MCF 10A (cell line): ENCODE measurements around the gene BLOC1S2. TPM values are rescaled to one million over a fixed set of nuclear protein-coding genes. Genes with fewer than 3 reads are reported as not detected.
A peak's percentile ranks its signal among the peaks of the same experiment; 100 is the strongest.

Source experiments
- BruUV-seq: library from RNA; stranded (reverse); fragments of 400-500 nt; replicated peaks from 2 replicates; lab custom pipeline; 2021; lab: Mats Ljungman, UMichigan
- CTCF ChIA-PET: fragments of 300-600 bp; sonication (Branson Sonifier 250); formaldehyde crosslinking; extraction: SDS; loops from one replicate; lab custom pipeline; 2021; ENCODE audit warnings: antibody characterized with exemption, inconsistent platforms; lab: Yijun Ruan, JAX
- POLR2A ChIA-PET: fragments of 300-600, 350-650 bp; sonication (Branson Sonifier 250); formaldehyde crosslinking; extraction: SDS; loops from one replicate; lab custom pipeline; 2020; ENCODE audit warnings: antibody characterized with exemption, inconsistent platforms; lab: Yijun Ruan, JAX
- DNase-seq: peaks from one replicate; pipeline ENCODE4 v3.0.0-alpha.2; 2018; ENCODE audit not compliant: unreplicated experiment
- H3K27ac Mint-ChIP-seq: one replicate; pipeline ENCODE4 v1.8.0; 2022; ENCODE audit warnings: mild to moderate bottlenecking, low read depth, mixed read lengths; ENCODE audit not compliant: unreplicated experiment
- H3K27me3 Mint-ChIP-seq: one replicate; pipeline ENCODE4 v1.8.0; 2022; ENCODE audit warnings: mixed read lengths; ENCODE audit not compliant: insufficient read depth, unreplicated experiment
- H3K36me3 Mint-ChIP-seq: one replicate; pipeline ENCODE4 v1.8.0; 2022; ENCODE audit warnings: mild to moderate bottlenecking, moderate library complexity, mixed read lengths; ENCODE audit not compliant: insufficient read depth, unreplicated experiment
- H3K4me1 Mint-ChIP-seq: one replicate; pipeline ENCODE4 v1.8.0; 2022; ENCODE audit warnings: mixed read lengths; ENCODE audit not compliant: insufficient read depth, unreplicated experiment
- H3K4me3 Mint-ChIP-seq: one replicate; pipeline ENCODE4 v1.8.0; 2022; ENCODE audit warnings: mild to moderate bottlenecking, moderate library complexity, mixed read lengths; ENCODE audit not compliant: unreplicated experiment
- H3K9me3 Mint-ChIP-seq: one replicate; pipeline ENCODE4 v1.8.0; 2022; ENCODE audit warnings: mixed read lengths; ENCODE audit not compliant: unreplicated experiment
- intact Hi-C: fragments of 100-400 bp; cut with micrococcal nuclease; formaldehyde crosslinking; loops from 2 replicates; pipeline ENCODE4 v1.14.1; 2022
- total RNA-seq: library from RNA; stranded (reverse); gene quantifications from 2 replicates; pipeline ENCODE4 v1.2.3, GENCODE V29; 2022
- TF ChIP-seq, protein P1 (sequence below): fragments of 200-600 bp; IDR thresholded peaks from one replicate; pipeline ENCODE4 v1.8.0; 2022; ENCODE audit warnings: antibody characterized with exemption, mild to moderate bottlenecking; ENCODE audit not compliant: unreplicated experiment

Gene BLOC1S2
- total RNA-seq, 1 experiment from 2014 or later: 98.4 TPM

DNA sequence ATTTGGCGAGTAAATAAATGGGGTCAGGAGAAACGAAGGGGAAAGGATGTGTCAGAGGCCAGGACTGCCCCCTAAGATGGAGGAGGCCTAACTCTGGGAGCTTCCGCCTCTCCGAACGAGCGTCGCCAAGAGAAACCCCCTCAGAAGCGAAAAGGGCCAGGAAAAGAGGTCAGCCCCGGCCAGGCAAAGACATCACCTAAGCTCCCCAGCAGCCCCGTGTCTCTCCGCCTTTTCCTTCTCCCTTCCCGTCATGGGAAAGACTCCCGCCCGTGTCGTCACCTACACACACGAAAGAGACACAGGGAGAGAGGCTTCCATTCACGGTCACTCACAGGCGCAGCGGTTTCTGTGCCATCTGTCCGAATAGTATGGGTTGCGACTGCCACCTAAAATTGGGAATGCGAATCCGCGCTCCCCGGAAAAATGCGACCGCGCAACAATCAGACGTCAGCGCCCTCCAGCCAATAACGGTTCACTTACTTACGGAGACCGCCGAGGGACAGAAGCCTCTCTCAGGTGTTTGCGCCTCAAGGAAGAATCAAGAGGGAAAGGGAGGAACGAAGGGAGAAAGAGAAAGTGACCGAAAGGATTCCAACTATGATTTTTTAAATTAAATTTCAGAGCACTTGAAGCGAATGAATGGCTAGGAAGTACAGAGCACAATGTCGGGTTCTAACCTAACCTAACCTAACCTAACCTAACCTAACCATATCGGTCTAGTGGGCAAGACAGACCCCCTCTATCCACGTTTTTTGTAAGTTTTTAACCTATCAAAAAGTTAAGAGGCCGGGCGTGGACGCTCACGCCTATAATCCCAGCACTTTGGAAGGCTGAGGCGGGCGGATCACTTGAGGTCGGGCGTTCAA is 19.0 kb downstream of the BLOC1S2 start, which contains the start of gene CWF19L1:
CWF19L1 (minus strand) TSS at position 400 of the 866 bp plus-strand sequence; CDS start at position 355, 45 bp downstream.
- H3K9me3 Mint-ChIP-seq: no peaks in the 10 kb centered on the region
- intact Hi-C loops: no loop called here
- CTCF ChIA-PET: interaction anchor here (1.0 kb wide), 1 partner anchor 17 kb away, joined by 3 read pairs; no protein-coding TSS in a partner anchor
- peak within 1 kb of the TSS; percentile 99 for H3K4me3 Mint-ChIP-seq
- DNase-seq: peak; percentile 89
- POLR2A ChIA-PET: interaction anchor here (0.6 to 1.2 kb wide), 8 partner anchors 11 to 535 kb away, joined by 3 to 10 read pairs (median 3); partner anchors contain the start of genes BLOC1S2, COX15 and CUTC
- H3K27me3 Mint-ChIP-seq: no peaks in the 10 kb centered on the region
- TF ChIP-seq, protein P1, sequence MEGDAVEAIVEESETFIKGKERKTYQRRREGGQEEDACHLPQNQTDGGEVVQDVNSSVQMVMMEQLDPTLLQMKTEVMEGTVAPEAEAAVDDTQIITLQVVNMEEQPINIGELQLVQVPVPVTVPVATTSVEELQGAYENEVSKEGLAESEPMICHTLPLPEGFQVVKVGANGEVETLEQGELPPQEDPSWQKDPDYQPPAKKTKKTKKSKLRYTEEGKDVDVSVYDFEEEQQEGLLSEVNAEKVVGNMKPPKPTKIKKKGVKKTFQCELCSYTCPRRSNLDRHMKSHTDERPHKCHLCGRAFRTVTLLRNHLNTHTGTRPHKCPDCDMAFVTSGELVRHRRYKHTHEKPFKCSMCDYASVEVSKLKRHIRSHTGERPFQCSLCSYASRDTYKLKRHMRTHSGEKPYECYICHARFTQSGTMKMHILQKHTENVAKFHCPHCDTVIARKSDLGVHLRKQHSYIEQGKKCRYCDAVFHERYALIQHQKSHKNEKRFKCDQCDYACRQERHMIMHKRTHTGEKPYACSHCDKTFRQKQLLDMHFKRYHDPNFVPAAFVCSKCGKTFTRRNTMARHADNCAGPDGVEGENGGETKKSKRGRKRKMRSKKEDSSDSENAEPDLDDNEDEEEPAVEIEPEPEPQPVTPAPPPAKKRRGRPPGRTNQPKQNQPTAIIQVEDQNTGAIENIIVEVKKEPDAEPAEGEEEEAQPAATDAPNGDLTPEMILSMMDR: no peak
- BruUV-seq: TSS peak; percentile 62
- peaks cover 13% of the 10 kb centered on the region for H3K36me3 Mint-ChIP-seq
- H3K27ac Mint-ChIP-seq: peak within 1 kb of the TSS; percentile 99
- H3K4me1 Mint-ChIP-seq: peaks cover 5% of the 10 kb centered on the region

DNA sequence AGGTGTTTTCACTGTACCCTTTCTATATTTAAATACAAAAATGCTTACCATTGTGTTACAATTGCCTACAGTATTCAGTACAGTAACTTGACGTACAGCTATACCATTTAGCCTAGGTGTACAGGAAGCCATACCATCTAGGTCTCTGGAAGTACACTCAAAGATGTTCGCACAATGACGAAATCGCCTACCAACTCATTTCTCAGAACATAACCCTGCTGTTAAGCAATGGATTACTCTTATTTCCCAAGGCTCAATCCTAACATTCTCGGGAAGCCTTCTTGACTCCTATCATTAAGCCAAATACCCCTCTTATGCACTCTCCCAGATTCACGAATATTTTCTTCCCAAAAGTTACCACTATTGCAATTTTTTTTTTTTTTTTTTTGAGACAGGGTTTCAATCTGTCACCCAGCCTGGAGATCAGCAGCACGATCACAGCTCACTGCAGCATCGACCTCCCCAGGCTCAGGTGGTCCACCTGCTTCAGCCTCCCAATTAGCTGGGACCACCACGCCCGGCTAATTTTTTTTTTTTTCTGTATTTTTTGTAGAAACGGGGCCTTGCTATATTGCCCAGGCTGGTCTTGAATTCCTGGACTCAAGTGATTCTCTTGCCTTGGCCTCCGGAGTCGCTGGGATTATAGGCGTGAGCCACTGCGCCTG is 20.5 kb downstream of the BLOC1S2 start:
- POLR2A ChIA-PET: interaction anchor here (1.2 kb wide), 1 partner anchor 20 kb away, joined by 10 read pairs; the partner anchor contains the start of gene BLOC1S2
- H3K4me1 Mint-ChIP-seq: peaks cover 10% of the 10 kb centered on the region
- H3K4me3 Mint-ChIP-seq: peak overlapping the region; percentile 53
- BruUV-seq: no TSS peak
- CTCF ChIA-PET: interaction anchor here (0.6 to 0.9 kb wide), 2 partner anchors 130 to 221 kb away, joined by 3 to 4 read pairs; no protein-coding TSS in a partner anchor
- DNase-seq: peak; percentile 46
- peaks cover 20% of the 10 kb centered on the region for H3K36me3 Mint-ChIP-seq
- no peaks in the 10 kb centered on the region for H3K27me3 Mint-ChIP-seq
- no peak overlapping the region for H3K27ac Mint-ChIP-seq
- no peaks in the 10 kb centered on the region for H3K9me3 Mint-ChIP-seq
- intact Hi-C loops: no loop called here
- TF ChIP-seq, protein P1: no peak

DNA sequence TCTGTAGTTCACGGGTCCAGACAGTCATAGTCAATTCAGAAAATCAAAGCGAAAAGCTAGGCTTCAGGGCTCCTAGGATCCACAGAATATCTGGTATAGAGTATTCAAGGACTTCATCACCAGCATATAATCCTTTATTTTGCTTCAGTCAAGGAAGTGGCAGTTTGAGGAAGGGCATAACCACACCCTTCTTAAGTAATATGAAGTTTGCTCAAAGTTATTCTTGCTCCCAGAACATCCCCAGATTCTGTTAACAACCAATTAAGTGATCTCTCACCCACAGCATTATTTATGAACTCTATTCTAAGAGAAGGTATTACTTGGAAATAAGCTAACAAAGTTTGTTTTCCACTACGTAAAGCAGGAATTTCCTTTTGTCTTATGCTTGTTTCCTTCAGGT is 32.3 kb downstream of the BLOC1S2 start:
- no peak for DNase-seq
- TF ChIP-seq, protein P1: no peak
- CTCF ChIA-PET: no interaction called here
- POLR2A ChIA-PET: interaction anchor here (0.6 kb wide), 1 partner anchor 18 kb away, joined by 3 read pairs; no protein-coding TSS in a partner anchor
- Mint-ChIP-seq H3K9me3 (no peaks in the 10 kb centered on the region), H3K4me3 (no peak overlapping the region), H3K27ac (no peak overlapping the region), H3K27me3 (no peaks in the 10 kb centered on the region), H3K36me3 (peaks cover 95% of the 10 kb centered on the region), H3K4me1 (no peaks in the 10 kb centered on the region)
- BruUV-seq: no TSS peak
- intact Hi-C loops: no loop called here
